ENCODE measurements around the gene NUDT17. TPM values are rescaled to one million over a fixed set of nuclear protein-coding genes. Genes with fewer than 3 reads are reported as not detected.

NUDT17 gene
- total RNA-seq, 1 donor from 2014 or later: 2.4 TPM

GRCh38 chr1:145889722-145890121 lies 44.3 kb downstream of the NUDT17 start:
- DNase-seq (ENCODE audit: low read depth in 2 of 2): no peak

- peak; percentile 53 to 58 for DNase-seq (ENCODE audit: low read depth in 2 of 2)
These were observed 45.7 kb downstream of the NUDT17 start for GRCh38 chr1:145891143-145891542.

- DNase-seq (ENCODE audit: low read depth in 2 of 2): peak; percentile 94 to 97
These were observed 46.4 kb downstream of the NUDT17 start for GRCh38 chr1:145891587-145892485.

- peak in 1 of 2 donors; percentile 69 for DNase-seq (ENCODE audit: low read depth in 2 of 2)
These were observed 47.2 kb downstream of the NUDT17 start for GRCh38 chr1:145892486-145893087.

GRCh38 chr1:145893306-145894055 lies 48.1 kb downstream of the NUDT17 start:
- no peak for DNase-seq (ENCODE audit: low read depth in 2 of 2)

- DNase-seq (ENCODE audit: low read depth in 2 of 2): no peak
These were observed 50.0 kb downstream of the NUDT17 start for GRCh38 chr1:145895471-145895870.

- DNase-seq (ENCODE audit: low read depth in 2 of 2): no peak
These were observed 52.5 kb downstream of the NUDT17 start for GRCh38 chr1:145897969-145898368.

Other genes starting within 250 kb of the NUDT17 start
- 13.7 and 17.9 TPM in 2 replicates for gene GPR89A, start 237.6 kb upstream of the NUDT17 start, total RNA-seq
- not detected in 2 replicates for gene PDZK1, start 138.3 kb upstream of the NUDT17 start, total RNA-seq
- not detected in 2 replicates for gene CD160, start 126.1 kb upstream of the NUDT17 start, total RNA-seq
- 9.5 and 9.8 TPM in 2 replicates for gene RNF115, start 21.5 kb upstream of the NUDT17 start, total RNA-seq
- 19.4 and 19.8 TPM in 2 replicates for gene POLR3C, start 21.4 kb upstream of the NUDT17 start, total RNA-seq
- gene PIAS3, start 13.5 kb downstream of the NUDT17 start, total RNA-seq: 4.1 and 4.8 TPM in 2 replicates
- gene ANKRD35, start 40.2 kb downstream of the NUDT17 start, total RNA-seq: under 0.01 and 0.22 TPM in 2 replicates
- gene ITGA10, start 64.4 kb downstream of the NUDT17 start, total RNA-seq: 0.79 and 6.1 TPM in 2 replicates
- 24.8 and 31.9 TPM in 2 replicates for gene PEX11B, start 73.1 kb downstream of the NUDT17 start, total RNA-seq
- gene RBM8A, start 81.9 kb downstream of the NUDT17 start, total RNA-seq: 71.7 and 77.8 TPM in 2 replicates
- gene LIX1L, start 112.4 kb downstream of the NUDT17 start, total RNA-seq: 18.1 and 21.8 TPM in 2 replicates
- gene ANKRD34A, start 118.9 kb downstream of the NUDT17 start, total RNA-seq: under 0.01 TPM in 1 of 2 replicates, not detected in the other
- 12.9 and 14.9 TPM in 2 replicates for gene POLR3GL, start 119.1 kb downstream of the NUDT17 start, total RNA-seq
- 65.4 and 81.9 TPM in 2 replicates for gene TXNIP, start 150.9 kb downstream of the NUDT17 start, total RNA-seq
- not detected in 2 replicates for gene HJV, start 176.1 kb downstream of the NUDT17 start, total RNA-seq

Measured in lung microvascular endothelial cell (primary cell).